ENCODE measurements around the gene LYPD5.
"Not testable (repeated sequence)": the region's sequence is repeated elsewhere in the genome, so short reads cannot be mapped to it uniquely, and the experiment has no call there.

DNA sequence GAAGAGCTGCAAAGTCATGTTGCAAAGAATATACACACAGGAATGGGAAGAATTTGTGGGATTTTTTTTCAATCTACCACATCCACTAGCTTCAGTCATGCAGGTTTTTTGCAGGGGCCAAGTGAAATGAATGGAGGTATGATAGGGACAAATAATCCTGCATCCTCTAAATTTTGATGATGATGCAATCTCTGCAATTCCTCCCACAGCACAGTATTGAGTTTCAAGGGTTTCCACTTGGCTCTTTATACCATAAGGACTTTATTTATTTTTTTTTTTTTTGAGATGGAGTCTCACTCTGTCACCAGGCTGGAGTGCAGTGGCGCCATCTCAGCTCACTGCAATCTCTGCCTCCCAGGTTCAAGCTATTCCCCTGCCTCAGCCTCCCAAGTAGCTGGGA lies 15.2 kb upstream of the LYPD5 start:
- not testable (repeated sequence) for TF ChIP-seq CTCF (IDR thresholded peaks at IDR 0.05 in 8 of 11, conservative IDR thresholded peaks at IDR 0.05 in 3 of 11); POLR2A (IDR thresholded peaks at IDR 0.05)

Data from spleen (tissue), 7 donors.